Neural cell (in vitro differentiated cells): ENCODE data around the gene NUDT3.
"Not testable (repeated sequence)": the region's sequence is repeated elsewhere in the genome, so short reads cannot be mapped to it uniquely, and the experiment has no call there.

Experiments used
- EP300 ChIP-seq: fragments of 450-650 bp; conservative IDR thresholded peaks from 2 replicates; pipeline ENCODE4 v1.6.1; 2014; ENCODE audit warnings: antibody characterized with exemption, mild to moderate bottlenecking, moderate library complexity; ENCODE audit not compliant: poor library complexity, severe bottlenecking
- EZH2 ChIP-seq: fragments of 200-600, 300-800 bp; shearing (Covaris generic), sonication (generic); IDR thresholded peaks from 2 replicates; pipeline ENCODE4 v1.6.1; 2014; ENCODE audit warnings: antibody characterized with exemption, low read length, borderline replicate concordance, mild to moderate bottlenecking; ENCODE audit not compliant: insufficient read depth, poor library complexity, severe bottlenecking
- RAD21 ChIP-seq: fragments of 450-650 bp; conservative IDR thresholded peaks from 2 replicates; pipeline ENCODE4 v1.6.1; 2014; ENCODE audit warnings: antibody characterized with exemption, mild to moderate bottlenecking, moderate library complexity
- SMC3 ChIP-seq: fragments of 450-650 bp; conservative IDR thresholded peaks from 2 replicates; pipeline ENCODE4 v1.6.1; 2014; ENCODE audit warnings: antibody characterized with exemption, mild to moderate bottlenecking, moderate library complexity; ENCODE audit not compliant: poor library complexity
- TAF1 ChIP-seq: IDR thresholded peaks from 2 replicates; pipeline ENCODE4 v1.6.1; 2012; ENCODE audit warnings: low read depth
- TF ChIP-seq, protein P1 (sequence below): fragments of 450-650 bp; IDR thresholded peaks from 2 replicates; pipeline ENCODE4 v1.5.1; 2014; ENCODE audit warnings: antibody characterized with exemption, mild to moderate bottlenecking, moderate library complexity; ENCODE audit not compliant: poor library complexity, severe bottlenecking

GRCh38 chr6:34245032-34245760 is 147.3 kb downstream of the NUDT3 start:
- TF ChIP-seq, protein P1, sequence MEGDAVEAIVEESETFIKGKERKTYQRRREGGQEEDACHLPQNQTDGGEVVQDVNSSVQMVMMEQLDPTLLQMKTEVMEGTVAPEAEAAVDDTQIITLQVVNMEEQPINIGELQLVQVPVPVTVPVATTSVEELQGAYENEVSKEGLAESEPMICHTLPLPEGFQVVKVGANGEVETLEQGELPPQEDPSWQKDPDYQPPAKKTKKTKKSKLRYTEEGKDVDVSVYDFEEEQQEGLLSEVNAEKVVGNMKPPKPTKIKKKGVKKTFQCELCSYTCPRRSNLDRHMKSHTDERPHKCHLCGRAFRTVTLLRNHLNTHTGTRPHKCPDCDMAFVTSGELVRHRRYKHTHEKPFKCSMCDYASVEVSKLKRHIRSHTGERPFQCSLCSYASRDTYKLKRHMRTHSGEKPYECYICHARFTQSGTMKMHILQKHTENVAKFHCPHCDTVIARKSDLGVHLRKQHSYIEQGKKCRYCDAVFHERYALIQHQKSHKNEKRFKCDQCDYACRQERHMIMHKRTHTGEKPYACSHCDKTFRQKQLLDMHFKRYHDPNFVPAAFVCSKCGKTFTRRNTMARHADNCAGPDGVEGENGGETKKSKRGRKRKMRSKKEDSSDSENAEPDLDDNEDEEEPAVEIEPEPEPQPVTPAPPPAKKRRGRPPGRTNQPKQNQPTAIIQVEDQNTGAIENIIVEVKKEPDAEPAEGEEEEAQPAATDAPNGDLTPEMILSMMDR: not testable (repeated sequence)
- not testable (repeated sequence) for TF ChIP-seq RAD21, TAF1, EZH2, EP300, SMC3
